Small intestine (tissue), 7 donors: ENCODE measurements around the gene MME. TPM values are rescaled to one million over a fixed set of nuclear protein-coding genes. Genes with fewer than 3 reads are reported as not detected.

Source experiments
- DNase-seq, 2 donors: peaks; one replicate each; pipeline versions ENCODE4 v3.0.0 to v3.0.0-alpha.2; 2013
- FAIRE-seq: peaks from 2 replicates; lab custom pipeline; 2012; peaks lifted over from hg19 to GRCh38; lab: Jason Lieb, UNC
- H3K27ac ChIP-seq, 3 donors: one replicate each; pipeline ENCODE4 v1.5.1; 2013; ENCODE audit warnings: low read length in 2 of 3, mild to moderate bottlenecking in 2 of 3, control low read depth in 1 of 3, inconsistent platforms in 1 of 3, low read depth in 1 of 3, moderate library complexity in 1 of 3
- H3K27me3 ChIP-seq, 3 donors: one replicate each; pipeline ENCODE4 v1.6.1; 2013; ENCODE audit warnings: low read length in 3 of 3, inconsistent platforms in 1 of 3; ENCODE audit not compliant: control insufficient read depth in 3 of 3, insufficient read depth in 3 of 3
- H3K36me3 ChIP-seq, 3 donors: one replicate each; pipeline ENCODE4 v1.6.1; 2013; ENCODE audit warnings: low read length in 3 of 3, inconsistent platforms in 1 of 3, low read depth in 1 of 3, mild to moderate bottlenecking in 1 of 3, moderate library complexity in 1 of 3; ENCODE audit not compliant: control insufficient read depth in 3 of 3, insufficient read depth in 2 of 3
- H3K4me1 ChIP-seq, 3 donors: one replicate each; pipeline ENCODE4 v1.6.1; 2013; ENCODE audit warnings: low read length in 2 of 3, inconsistent platforms in 1 of 3, low read depth in 1 of 3, mild to moderate bottlenecking in 1 of 3, moderate library complexity in 1 of 3; ENCODE audit not compliant: control insufficient read depth in 3 of 3, insufficient read depth in 2 of 3
- H3K4me3 ChIP-seq, 3 donors: one replicate each; pipeline ENCODE4 v1.5.1; 2013; ENCODE audit warnings: low read length in 3 of 3, control low read depth in 1 of 3, inconsistent platforms in 1 of 3, low read depth in 1 of 3, mild to moderate bottlenecking in 1 of 3, moderate library complexity in 1 of 3
- H3K9me3 ChIP-seq, 2 donors: one replicate each; pipeline ENCODE4 v1.6.1; 2013; ENCODE audit warnings: low read depth in 1 of 2, low read length in 1 of 2; ENCODE audit not compliant: control insufficient read depth in 2 of 2, insufficient read depth in 1 of 2
- WGBS, 3 donors: extraction: QIAGEN DNeasy Blood & Tissue Kit; methylation state at CpG; one replicate each; pipeline ENCODE4 v1.1.7; 2013; 5-methylcytosine and 5-hydroxymethylcytosine counted together
- polyA plus RNA-seq, 4 donors: library from polyadenylated mRNA; stranded (reverse) in 3 of 4; unstranded in 1 of 4; fragments of 200-250 nt in 3 of 4; fragments of 120-200 nt in 1 of 4; gene quantifications; one replicate each; pipeline versions ENCODE4 v1.2.1 to v1.2.3, GENCODE V29; 2013
- donor health status: healthy with polysubstance abuse.
- donor health status: control.
- donor health status: control.
- donor health status: Bipolar disorder and iron deficiency.
- donor health status: healthy.

Gene MME
- polyA plus RNA-seq, 4 donors, result 62.1 to 206 (median 132) TPM

DNA sequence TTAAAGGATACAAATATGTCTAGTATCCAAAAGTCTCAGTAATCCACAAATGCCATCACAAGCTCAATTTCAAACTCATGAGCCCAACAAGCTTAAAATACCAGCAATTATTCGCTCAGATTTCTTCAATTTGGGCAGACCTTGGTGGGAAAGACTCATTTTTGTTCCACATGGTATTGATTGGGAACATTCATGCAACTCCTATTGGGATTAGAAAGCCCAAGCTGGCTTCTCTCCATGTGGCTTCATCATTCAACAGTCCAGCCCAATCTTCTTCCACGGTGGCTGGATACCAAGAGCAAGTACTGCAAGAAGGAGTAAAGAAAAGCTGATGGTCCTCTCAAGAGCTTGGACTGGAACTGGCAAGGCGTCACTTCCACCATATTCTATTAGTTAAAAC, 147.0 kb downstream of the MME start:
- no peaks in the 10 kb centered on the region for H3K27me3 ChIP-seq
- H3K4me3 ChIP-seq, result no peak overlapping the region
- H3K36me3 ChIP-seq, result no peaks in the 10 kb centered on the region
- no peaks in the 10 kb centered on the region for H3K4me1 ChIP-seq
- no peaks in the 10 kb centered on the region for H3K9me3 ChIP-seq
- DNase-seq (no peak), FAIRE-seq (no peak)
- no peak overlapping the region for H3K27ac ChIP-seq
- 69 to 93% (median 83%) methylated on average over 3 of the region's 3 CpGs for WGBS, 3 donors

DNA sequence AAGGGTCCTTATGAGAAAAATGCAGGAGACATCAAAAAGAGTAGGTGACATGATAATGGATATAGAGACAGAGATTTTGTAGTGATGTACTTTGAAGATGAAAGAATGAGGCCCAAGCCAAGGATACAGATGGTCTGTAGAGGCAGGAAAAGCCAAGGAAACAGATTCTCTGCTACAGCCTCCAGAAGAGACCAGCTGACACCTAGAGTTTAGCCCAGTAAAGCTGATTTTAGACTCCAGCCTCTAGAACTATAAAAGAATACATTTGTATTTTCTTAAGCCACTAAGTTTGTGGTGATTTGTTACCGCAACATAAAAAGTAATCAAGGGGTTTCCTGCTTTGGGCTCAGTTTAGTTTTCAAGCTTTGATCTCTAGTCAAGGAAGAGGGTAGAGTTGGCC, 148.6 kb downstream of the MME start:
- FAIRE-seq (no peak), DNase-seq (no peak)
- Histone ChIP-seq H3K27ac (no peak overlapping the region), H3K4me1 (peaks cover 0 to 4% (median 0%) of the 10 kb centered on the region in 3 donors), H3K4me3 (no peak overlapping the region), H3K9me3 (no peaks in the 10 kb centered on the region), H3K27me3 (no peaks in the 10 kb centered on the region), H3K36me3 (no peaks in the 10 kb centered on the region)
- 81 to 91% (median 90%) methylated on average over 1 of the region's 1 CpG for WGBS, 3 donors

DNA sequence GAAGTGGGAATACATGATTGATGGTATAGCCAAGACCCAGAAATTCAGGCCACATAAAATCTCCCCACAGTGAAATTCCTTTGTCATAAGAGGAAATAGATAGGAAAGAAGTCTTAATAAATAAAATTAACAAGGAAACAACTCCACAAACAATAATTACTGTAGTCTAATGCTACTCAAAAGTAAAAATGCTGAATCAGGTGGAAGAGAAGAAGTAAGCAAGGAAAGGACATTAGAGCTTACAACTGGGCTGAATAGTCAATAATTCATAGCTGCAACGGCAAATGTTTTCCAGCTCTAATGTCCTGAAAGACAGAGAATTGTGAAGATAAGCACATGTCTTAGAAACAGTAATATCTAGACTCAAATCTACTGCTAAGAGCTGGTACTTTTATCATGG, 149.0 kb downstream of the MME start:
- Histone ChIP-seq H3K9me3 (no peaks in the 10 kb centered on the region), H3K27ac (no peak overlapping the region), H3K4me3 (no peak overlapping the region), H3K36me3 (no peaks in the 10 kb centered on the region), H3K27me3 (no peaks in the 10 kb centered on the region), H3K4me1 (peaks cover 0 to 4% (median 0%) of the 10 kb centered on the region in 3 donors)
- FAIRE-seq (no peak), DNase-seq (no peak)
- WGBS, 3 donors, result 60 to 91% (median 81%) methylated on average over 1 of the region's 1 CpG

DNA sequence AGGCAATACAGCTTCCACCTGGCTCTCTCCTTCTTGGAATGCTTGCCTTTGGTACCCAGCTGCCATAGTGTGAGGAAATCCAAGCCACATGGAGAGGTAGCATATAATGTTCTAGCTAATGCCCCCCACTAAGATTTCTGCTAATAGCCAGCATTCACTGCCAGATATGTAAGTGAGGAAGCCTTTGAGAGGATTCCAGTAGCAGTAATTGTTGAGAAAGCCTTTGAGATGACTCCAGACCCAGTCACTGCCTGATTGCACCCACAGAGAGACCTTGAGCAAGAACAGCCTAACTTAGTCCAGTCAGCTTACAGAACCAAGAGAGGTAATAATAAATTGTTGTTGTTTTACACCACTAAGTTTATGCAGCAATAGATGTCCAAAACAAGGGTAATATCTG, 150.3 kb downstream of the MME start:
- Histone ChIP-seq H3K4me1 (peaks cover 0 to 4% (median 0%) of the 10 kb centered on the region in 3 donors), H3K4me3 (no peak overlapping the region), H3K27ac (no peak overlapping the region), H3K36me3 (no peaks in the 10 kb centered on the region), H3K9me3 (no peaks in the 10 kb centered on the region), H3K27me3 (no peaks in the 10 kb centered on the region)
- no peak for FAIRE-seq
- DNase-seq, result no peak

DNA sequence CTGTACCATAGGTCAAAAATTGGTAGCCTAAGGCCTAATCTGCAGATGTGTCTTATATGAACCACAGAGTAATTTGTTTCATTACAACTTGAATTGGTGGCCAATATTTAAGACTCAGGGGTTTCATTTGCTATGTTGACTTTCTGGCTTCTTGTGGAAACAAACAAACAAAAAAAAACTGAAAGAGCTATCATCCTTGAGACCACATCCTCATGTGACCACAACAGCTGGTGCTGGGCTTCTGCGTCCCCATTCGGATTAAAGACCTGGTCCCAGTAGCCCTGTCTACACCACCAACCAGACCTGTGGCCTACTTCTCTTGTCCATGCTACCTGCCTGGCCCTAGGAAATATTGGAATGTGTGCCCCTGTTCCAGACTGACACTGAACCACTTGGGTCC, 151.7 kb downstream of the MME start:
- Histone ChIP-seq H3K27ac (no peak overlapping the region), H3K9me3 (no peaks in the 10 kb centered on the region), H3K27me3 (no peaks in the 10 kb centered on the region), H3K4me3 (no peak overlapping the region), H3K4me1 (peaks cover 0 to 4% (median 0%) of the 10 kb centered on the region in 3 donors), H3K36me3 (no peaks in the 10 kb centered on the region)
- DNase-seq (no peak), FAIRE-seq (no peak)
- WGBS, 3 donors, result 83 to 100% (median 84%) methylated on average over 2 of the region's 2 CpGs

DNA sequence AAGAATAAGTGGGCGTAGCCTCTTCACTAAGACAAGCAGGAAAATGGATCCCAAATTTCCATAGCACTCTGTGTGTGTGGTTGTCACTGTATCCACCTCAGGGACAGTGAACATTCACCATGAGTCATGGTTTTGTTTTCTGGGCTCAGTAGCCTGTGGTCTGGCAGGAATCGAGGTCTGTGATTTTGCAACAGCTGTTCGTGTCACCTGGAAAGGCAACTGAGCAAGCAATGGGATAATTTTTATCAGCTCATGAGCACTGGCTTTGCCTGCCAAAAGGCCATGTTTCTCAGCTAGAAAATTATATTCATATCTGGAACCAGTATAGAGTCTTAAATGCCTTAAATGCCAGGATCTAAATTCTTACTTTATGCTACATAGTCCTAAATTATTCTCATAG, 152.5 kb downstream of the MME start:
- 39 to 57% (median 45%) methylated on average over 3 of the region's 3 CpGs for WGBS, 3 donors
- H3K9me3 ChIP-seq, result no peaks in the 10 kb centered on the region
- H3K27me3 ChIP-seq, result no peaks in the 10 kb centered on the region
- FAIRE-seq (no peak), DNase-seq (peak; percentile 5 to 14)
- H3K4me3 ChIP-seq, result no peak overlapping the region
- no peaks in the 10 kb centered on the region for H3K36me3 ChIP-seq
- H3K4me1 ChIP-seq, result peaks cover 0 to 4% (median 0%) of the 10 kb centered on the region in 3 donors
- H3K27ac ChIP-seq, result no peak overlapping the region

DNA sequence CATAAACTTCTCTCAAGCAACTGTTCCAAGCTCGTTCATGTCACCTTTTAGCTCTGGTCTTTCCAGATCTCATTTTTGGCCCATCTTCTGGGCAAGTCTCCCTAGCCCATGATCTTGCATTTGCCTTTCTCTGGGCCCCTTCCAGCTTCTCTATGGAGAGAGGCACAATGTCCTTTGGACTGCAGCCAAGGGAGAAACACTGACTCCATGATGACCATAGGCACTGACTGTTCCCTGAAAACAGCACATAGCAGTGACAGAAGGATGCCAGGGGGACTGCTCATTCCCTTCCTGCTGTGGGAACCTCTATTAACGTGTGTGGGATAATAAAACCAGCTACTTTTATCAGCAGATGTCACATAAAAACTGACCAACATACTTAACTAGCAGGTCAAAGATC, 153.1 kb downstream of the MME start:
- DNase-seq (peak; percentile 11 to 36), FAIRE-seq (no peak)
- peaks cover 0 to 4% (median 0%) of the 10 kb centered on the region in 3 donors for H3K4me1 ChIP-seq
- WGBS, 3 donors, result 30 to 46% (median 32%) methylated on average over 2 of the region's 2 CpGs
- no peaks in the 10 kb centered on the region for H3K36me3 ChIP-seq
- no peaks in the 10 kb centered on the region for H3K27me3 ChIP-seq
- H3K27ac ChIP-seq, result no peak overlapping the region
- H3K4me3 ChIP-seq, result no peak overlapping the region
- no peaks in the 10 kb centered on the region for H3K9me3 ChIP-seq

Other genes starting within 250 kb of the MME start
- 10 to 100 TPM in 1 of 4 donors, 1 to 10 TPM in 1, under 1 TPM in 2; 0.10 to 10.3 (median 1.2) TPM for gene STRIT1, start 213.4 kb downstream of the MME start, polyA plus RNA-seq